Fibroblast of villous mesenchyme (primary cell): ENCODE measurements around the gene AKR1A1. TPM values are rescaled to one million over a fixed set of nuclear protein-coding genes. Genes with fewer than 3 reads are reported as not detected.

Source experiments
- DNase-seq: peaks from one replicate; pipeline ENCODE4 v3.0.0-alpha.2; 2010; ENCODE audit warnings: low read depth
- H3K4me3 ChIP-seq: 2 replicates; pipeline ENCODE4 v1.5.1; 2011; ENCODE audit warnings: low read depth, mild to moderate bottlenecking, low read length
- total RNA-seq: library from RNA; depleted of rRNA; stranded (reverse); fragments of >200 nt; gene quantifications from 2 replicates; pipeline ENCODE4 v1.2.3, GENCODE V29; 2012
- TF ChIP-seq, protein P1 (sequence below): IDR thresholded peaks from 2 replicates; pipeline ENCODE4 v1.5.1; 2012; ENCODE audit warnings: low read depth, mild to moderate bottlenecking, low read length; ENCODE audit not compliant: insufficient read depth

AKR1A1 gene
- total RNA-seq, 1 donor, result 158 TPM

DNA sequence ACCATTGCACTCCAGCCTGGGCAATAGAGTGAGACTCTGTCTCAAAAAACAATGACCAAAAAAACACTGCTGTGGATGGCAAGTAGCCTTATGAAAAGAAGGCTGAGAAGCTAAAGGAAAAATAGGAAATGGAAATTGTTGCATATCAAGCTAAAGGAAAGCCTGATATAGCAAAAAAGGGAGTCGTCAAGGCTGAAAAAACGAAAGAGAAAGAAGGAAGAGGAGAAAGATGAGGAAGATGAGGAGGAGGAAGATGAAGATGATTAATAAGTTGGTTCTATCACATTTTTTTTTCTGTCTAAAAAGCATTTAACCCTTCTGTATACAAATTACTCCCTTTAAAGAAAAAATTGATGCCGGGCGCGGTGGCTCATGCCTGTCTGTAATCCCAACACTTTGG is 18.8 kb upstream of the AKR1A1 start:
- TF ChIP-seq, protein P1, sequence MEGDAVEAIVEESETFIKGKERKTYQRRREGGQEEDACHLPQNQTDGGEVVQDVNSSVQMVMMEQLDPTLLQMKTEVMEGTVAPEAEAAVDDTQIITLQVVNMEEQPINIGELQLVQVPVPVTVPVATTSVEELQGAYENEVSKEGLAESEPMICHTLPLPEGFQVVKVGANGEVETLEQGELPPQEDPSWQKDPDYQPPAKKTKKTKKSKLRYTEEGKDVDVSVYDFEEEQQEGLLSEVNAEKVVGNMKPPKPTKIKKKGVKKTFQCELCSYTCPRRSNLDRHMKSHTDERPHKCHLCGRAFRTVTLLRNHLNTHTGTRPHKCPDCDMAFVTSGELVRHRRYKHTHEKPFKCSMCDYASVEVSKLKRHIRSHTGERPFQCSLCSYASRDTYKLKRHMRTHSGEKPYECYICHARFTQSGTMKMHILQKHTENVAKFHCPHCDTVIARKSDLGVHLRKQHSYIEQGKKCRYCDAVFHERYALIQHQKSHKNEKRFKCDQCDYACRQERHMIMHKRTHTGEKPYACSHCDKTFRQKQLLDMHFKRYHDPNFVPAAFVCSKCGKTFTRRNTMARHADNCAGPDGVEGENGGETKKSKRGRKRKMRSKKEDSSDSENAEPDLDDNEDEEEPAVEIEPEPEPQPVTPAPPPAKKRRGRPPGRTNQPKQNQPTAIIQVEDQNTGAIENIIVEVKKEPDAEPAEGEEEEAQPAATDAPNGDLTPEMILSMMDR, result no peak
- no peak for DNase-seq
- no peak overlapping the region for H3K4me3 ChIP-seq

DNA sequence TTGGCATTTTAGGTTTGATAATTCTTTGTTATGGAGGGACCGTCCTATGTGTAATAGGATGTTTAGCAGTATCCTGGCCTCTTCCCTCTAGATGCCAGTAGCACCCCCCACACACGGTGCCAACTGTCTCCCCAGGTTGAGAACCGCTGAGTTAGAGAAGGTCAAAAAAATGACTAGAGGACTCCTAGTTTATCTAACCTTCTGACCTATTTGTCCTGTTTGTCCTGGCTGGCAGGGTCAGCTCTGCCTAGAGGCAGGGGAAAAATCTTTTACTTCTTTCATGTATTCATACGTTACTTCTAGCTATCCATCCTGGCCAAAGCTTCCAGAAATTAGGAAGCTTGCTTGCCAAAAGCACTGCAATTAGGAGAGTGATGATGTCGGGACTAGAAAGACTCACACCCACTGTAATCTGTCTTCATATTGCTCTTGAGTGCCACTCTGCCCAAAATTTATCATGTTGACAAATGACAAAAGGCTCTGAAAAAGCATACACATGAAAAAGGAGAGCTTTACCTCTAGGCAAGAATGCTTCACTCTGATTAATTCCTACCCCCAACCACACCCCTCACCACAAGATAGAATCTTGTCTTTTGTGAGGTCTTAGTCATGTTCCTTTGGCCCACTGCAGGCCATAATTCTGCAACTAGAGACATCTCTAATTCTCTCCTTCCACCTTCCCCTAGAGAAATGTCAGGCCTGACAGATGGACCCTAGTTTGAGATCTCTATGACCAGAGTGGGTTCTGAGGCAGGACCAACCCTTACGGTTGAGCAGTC is 14.4 kb upstream of the AKR1A1 start:
- TF ChIP-seq, protein P1, result no peak
- no peak overlapping the region for H3K4me3 ChIP-seq
- DNase-seq, result no peak

DNA sequence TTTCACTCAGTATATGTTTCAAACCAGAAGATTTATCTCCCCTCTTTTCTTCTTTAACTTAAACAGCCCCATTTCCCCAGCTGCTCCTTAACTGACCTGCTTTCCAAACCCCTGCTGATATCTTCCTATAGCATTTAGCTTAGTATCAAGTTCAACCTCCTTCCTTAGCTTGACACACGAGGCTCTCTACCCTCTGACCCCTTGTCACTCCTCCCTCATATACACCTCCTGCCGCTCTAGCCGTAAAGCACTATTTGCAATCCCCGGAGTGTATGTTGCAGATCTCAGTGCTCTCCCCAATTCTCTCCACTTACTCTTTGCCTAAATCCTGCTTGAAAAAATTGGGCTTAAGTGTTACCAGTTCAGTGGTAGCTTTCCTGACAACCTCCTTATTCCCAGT is 13.7 kb upstream of the AKR1A1 start:
- TF ChIP-seq, protein P1, result no peak
- DNase-seq, result no peak

DNA sequence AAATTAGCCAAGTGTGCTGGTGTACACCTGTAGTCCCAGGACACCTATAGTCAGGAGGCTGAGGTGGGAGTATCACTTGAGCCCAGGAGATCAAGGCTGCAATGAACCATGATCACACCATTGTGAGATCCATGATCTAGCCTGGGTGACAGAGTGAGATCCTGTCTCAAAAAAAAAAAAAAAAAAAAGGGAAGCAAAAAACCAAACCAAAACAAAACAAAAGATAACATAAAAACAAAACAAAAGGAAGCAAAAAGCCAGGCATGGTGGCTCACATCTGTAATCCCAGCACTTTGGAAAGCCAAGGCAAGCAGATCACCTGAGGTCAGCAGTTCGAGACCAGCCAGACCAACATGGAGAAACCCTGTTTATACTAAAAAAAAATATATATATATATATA is 9.4 kb upstream of the AKR1A1 start:
- no peak for DNase-seq
- TF ChIP-seq, protein P1, result no peak
- H3K4me3 ChIP-seq, result no peak overlapping the region

More for the DNA sequence above, 13.7 kb upstream of the AKR1A1 start:
- H3K4me3 ChIP-seq, result no peak overlapping the region

DNA sequence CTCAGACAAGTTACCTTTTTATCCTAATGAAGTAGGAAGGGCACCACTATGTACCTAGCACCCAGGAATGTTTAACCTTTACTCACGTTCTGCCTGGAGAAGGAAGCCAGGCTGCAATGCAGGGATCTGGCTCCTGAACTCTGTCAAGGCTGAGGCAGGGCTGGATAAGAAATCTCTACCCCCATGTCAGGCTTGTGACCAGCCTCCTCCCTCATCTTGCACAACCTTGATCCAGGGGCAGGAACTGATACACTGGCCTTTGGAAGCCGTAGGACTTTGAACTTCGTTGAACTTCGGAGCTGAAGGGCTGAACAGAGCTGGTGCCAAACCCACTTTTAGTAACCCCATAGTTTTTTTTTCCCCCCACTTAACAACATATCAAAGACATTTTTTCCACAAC is 8.0 kb upstream of the AKR1A1 start:
- TF ChIP-seq, protein P1, result no peak
- no peak for DNase-seq
- H3K4me3 ChIP-seq, result no peak overlapping the region

DNA sequence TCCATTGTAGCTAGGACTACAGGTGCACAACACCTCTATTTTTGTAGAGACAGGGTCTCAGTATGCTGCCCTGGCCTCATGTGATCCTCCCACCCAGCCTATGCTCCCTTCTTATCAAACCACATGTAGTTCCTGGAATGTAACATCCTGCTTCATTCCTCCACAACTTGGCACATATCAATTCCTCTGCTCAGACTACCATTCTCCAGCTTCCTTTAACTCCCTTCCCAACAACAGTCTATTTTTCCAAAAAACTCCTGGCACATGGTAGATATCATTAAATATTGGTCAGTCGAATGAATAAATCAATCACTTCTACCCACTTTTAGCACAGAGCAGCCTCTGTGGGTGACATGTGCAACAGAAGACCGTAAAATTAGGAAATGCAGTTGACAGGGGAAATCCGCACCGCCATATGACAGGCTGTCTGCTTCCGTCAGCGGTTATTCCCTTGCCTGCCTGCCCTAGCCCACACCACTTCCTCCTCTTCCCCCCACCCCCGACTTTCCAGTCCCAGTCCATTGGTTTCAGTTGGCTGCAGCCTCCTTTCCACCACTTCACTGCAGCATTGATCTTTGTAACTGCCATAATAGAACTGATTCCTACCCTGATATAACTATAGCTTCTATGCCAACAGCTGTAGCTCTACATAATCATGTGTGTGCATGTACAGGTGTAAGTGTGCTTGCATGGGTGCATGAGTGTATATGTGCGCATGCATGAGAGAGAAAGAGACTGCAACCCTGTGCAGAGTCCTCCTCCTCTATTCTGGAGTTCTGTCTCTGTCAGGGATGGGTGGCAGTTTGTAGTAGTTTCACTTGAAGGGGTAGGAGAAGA is 6.8 kb upstream of the AKR1A1 start:
- TF ChIP-seq, protein P1, result no peak
- H3K4me3 ChIP-seq, result no peak overlapping the region
- no peak for DNase-seq
